Right cardiac atrium (tissue), 5 donors: Measurements from ENCODE around the gene C1orf74. TPM values are rescaled to one million over a fixed set of nuclear protein-coding genes. Genes with fewer than 3 reads are reported as not detected.

Experiments used
- ATAC-seq, 2 donors: fragments of 200-7000 bp; cut with Tn5 transposase; one replicate each; pipeline versions ENCODE4 v1.8.0 to v1.9.1; 2020; ENCODE audit warnings: moderate library complexity in 2 of 2, mild to moderate bottlenecking in 1 of 2
- DNase-seq, 3 donors: peaks; one replicate each; pipeline ENCODE4 v3.0.0-alpha.2; 2020
- H3K27ac ChIP-seq: one replicate; pipeline ENCODE4 v1.5.1; 2013; ENCODE audit warnings: mild to moderate bottlenecking, low read length, control low read depth, moderate library complexity
- H3K27me3 ChIP-seq: one replicate; pipeline ENCODE4 v1.6.1; 2013; ENCODE audit not compliant: control insufficient read depth, insufficient read depth
- H3K4me1 ChIP-seq: one replicate; pipeline ENCODE4 v1.6.1; 2013; ENCODE audit warnings: low read length; ENCODE audit not compliant: control insufficient read depth, insufficient read depth
- H3K4me3 ChIP-seq: one replicate; pipeline ENCODE4 v1.5.1; 2013; ENCODE audit warnings: low read length, control low read depth
- H3K9me3 ChIP-seq: one replicate; pipeline ENCODE4 v1.6.1; 2013; ENCODE audit warnings: low read length; ENCODE audit not compliant: control insufficient read depth
- WGBS: extraction: QIAGEN DNeasy Blood & Tissue Kit; methylation state at CpG from one replicate; pipeline ENCODE4 v1.1.7; 2013; 5-methylcytosine and 5-hydroxymethylcytosine counted together
- intact Hi-C, 4 donors: fragments of 100-400 bp; cut with DNase I; formaldehyde crosslinking; loops; one replicate each; pipeline versions ENCODE4 v1.11.0 to v1.14.0; 2022 to 2023
- polyA plus RNA-seq: library from polyadenylated mRNA; stranded (reverse); fragments of 200-250 nt; gene quantifications from one replicate; pipeline ENCODE4 v1.2.3, GENCODE V29; 2013
- total RNA-seq, 4 donors: library from RNA; stranded (reverse); fragmentation: NEBNext Ultra II Directional; extraction: Animal tissue kit (Norgen Biotek cat#: 25700); gene quantifications; one replicate each; pipeline ENCODE4 v1.2.1, GENCODE V29; 2021
- donor health status: healthy with polysubstance abuse.
- donor health status: DM: no; HTN: yes; CAD: no.
- donor health status: DM: no; HTN: no; CAD: no.
- donor health status: DM: no; HTN: yes; CAD: no; lungs with severe emphysema.
- donor health status: DM: yes; HTN: yes; CAD: no.

C1orf74 gene
- total and polyA plus RNA-seq, 5 donors, result 1.4 to 3.3 (median 2.6) TPM

DNA sequence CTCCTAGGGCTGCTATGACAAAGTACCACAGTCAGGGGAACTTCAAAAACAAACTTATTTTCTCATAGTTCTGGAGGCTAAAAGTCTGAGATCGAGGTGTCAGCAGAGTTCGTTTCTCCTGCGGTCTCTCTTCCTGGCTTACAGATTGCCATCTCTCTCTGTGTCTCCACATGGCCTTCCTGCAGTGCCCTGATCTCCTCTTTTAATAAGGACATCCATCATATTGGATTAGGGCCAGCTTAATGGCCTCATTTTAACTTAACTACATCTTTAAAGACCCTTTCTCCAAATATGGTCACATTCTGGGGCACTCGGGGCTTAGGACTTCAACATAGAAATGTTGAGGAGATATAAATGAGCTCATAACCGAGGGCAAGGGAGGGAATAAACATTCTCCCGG is 12.2 kb downstream of the C1orf74 start:
- intact Hi-C loops, result no loop called here
- no peak for ATAC-seq
- Histone ChIP-seq H3K27me3 (no peaks in the 10 kb centered on the region), H3K9me3 (no peaks in the 10 kb centered on the region), H3K4me1 (peaks cover 9% of the 10 kb centered on the region), H3K4me3 (no peak overlapping the region), H3K27ac (no peak overlapping the region)
- no peak for DNase-seq
- 44% methylated on average over 6 of the region's 6 CpGs for WGBS

GRCh38 chr1:209770636-209771415 is 13.5 kb downstream of the C1orf74 start:
- Histone ChIP-seq H3K27ac (no peak overlapping the region), H3K4me1 (peaks cover 9% of the 10 kb centered on the region), H3K4me3 (no peak overlapping the region), H3K9me3 (no peaks in the 10 kb centered on the region), H3K27me3 (no peaks in the 10 kb centered on the region)
- ATAC-seq (no peak), DNase-seq (no peak)
- intact Hi-C loops, result no loop called here
- WGBS, result 96% methylated on average over 17 of the region's 17 CpGs

- Histone ChIP-seq H3K4me3 (no peak overlapping the region), H3K27ac (peak overlapping the region; percentile 94), H3K27me3 (no peaks in the 10 kb centered on the region), H3K9me3 (no peaks in the 10 kb centered on the region), H3K4me1 (peaks cover 9% of the 10 kb centered on the region)
- ATAC-seq (no peak), DNase-seq (no peak)
- intact Hi-C loops, result no loop called here
- WGBS, result 39% methylated on average over 7 of the region's 7 CpGs
These were observed 14.4 kb downstream of the C1orf74 start for GRCh38 chr1:209769971-209770370.

DNA sequence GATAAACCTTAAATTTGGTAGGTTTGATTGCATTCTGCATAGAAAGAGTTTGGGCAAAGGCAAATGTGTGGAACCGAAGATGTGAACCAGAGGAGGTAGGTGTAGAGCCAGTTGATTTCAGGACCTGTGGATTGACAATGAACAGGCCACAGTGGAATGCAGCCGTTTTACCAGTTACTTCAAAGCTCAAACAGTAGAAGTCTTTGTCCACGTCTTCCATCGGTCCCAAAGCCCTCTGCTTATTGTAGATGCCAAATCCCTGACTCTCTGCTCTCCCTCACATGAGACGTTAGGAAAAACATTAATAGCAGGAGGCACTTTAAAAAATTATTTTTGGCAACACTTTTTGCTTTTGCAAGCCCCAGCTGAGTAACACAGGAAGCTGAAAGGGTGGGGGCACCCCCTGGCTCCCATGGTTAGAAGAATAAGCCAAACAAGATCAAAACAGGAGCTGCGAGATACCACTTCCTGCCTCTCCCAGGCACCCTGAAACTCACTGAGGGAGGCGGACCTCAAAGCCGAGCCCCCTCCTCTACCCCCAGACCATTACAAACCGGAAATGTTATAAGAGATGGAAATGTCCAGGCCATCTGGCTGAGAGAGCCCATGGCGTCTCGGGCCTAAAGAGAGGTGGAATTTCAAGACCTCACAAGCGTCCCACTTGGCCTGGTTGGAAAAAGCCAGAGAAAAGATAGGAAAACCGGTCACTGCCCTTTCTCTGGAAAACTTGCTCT is 15.0 kb downstream of the C1orf74 start:
- Histone ChIP-seq H3K4me3 (no peak overlapping the region), H3K4me1 (peaks cover 9% of the 10 kb centered on the region), H3K9me3 (no peaks in the 10 kb centered on the region), H3K27me3 (no peaks in the 10 kb centered on the region), H3K27ac (peak overlapping the region; percentile 94)
- intact Hi-C loops, result no loop called here
- WGBS, result 10% methylated on average over 13 of the region's 13 CpGs
- ATAC-seq (peak; percentile 91 to 98), DNase-seq (peak; percentile 86 to 92 (median 88))

DNA sequence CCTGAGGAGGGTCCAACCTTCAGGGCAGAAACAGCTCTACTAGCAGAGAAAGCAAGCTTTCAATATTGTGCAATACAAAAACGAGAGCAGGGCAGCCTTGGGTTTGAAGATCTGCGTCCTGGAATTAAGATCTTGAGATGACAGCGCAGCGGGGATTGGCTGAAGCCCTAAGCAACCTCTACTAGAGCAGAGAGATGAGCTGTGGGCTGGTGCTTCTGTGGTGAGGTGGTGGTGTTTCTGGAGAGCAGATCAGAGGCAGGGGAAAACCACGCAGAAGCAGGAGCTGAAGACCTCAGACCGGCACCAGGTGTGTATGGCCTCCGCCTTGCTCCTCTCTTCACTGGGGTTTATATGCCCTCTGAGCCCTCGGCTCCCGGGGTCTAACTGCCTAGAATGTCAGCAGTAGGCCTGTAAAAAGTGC is 16.0 kb downstream of the C1orf74 start:
- intact Hi-C loops, result no loop called here
- H3K4me1 ChIP-seq, result peaks cover 9% of the 10 kb centered on the region
- DNase-seq (peak in 1 of 3 donors; percentile 47), ATAC-seq (peak; percentile 5 to 7)
- no peak overlapping the region for H3K27ac ChIP-seq
- H3K4me3 ChIP-seq, result no peak overlapping the region
- no peaks in the 10 kb centered on the region for H3K9me3 ChIP-seq
- no peaks in the 10 kb centered on the region for H3K27me3 ChIP-seq
- 86% methylated on average over 9 of the region's 9 CpGs for WGBS

GRCh38 chr1:209767706-209768105 is 16.7 kb downstream of the C1orf74 start:
- no peak overlapping the region for H3K4me3 ChIP-seq
- H3K27me3 ChIP-seq, result no peaks in the 10 kb centered on the region
- no peaks in the 10 kb centered on the region for H3K9me3 ChIP-seq
- DNase-seq, result no peak
- no peak overlapping the region for H3K27ac ChIP-seq
- H3K4me1 ChIP-seq, result peaks cover 9% of the 10 kb centered on the region
- intact Hi-C loops, result no loop called here
- no peak for ATAC-seq

DNA sequence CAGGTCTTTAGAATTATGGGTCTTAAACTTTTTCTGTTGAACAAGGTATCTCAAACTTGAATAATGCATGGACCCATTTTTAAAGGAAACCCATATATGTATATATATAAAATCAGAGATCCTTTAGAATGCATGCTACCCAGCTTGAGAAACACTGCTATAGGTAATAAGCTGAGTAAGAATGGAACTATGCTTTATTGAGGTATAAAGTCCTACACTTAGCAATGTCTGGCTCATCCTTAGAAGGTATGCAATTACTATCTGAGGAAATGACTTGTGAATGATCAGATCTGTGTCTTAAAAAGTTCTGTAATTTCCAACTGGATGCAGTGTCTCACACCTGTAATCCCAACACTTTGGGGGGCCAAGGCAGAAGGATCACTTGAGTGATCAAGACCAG is 17.3 kb downstream of the C1orf74 start:
- Histone ChIP-seq H3K9me3 (no peaks in the 10 kb centered on the region), H3K27ac (no peak overlapping the region), H3K4me3 (no peak overlapping the region), H3K4me1 (peaks cover 9% of the 10 kb centered on the region), H3K27me3 (no peaks in the 10 kb centered on the region)
- ATAC-seq (no peak), DNase-seq (no peak)
- intact Hi-C loops, result no loop called here

DNA sequence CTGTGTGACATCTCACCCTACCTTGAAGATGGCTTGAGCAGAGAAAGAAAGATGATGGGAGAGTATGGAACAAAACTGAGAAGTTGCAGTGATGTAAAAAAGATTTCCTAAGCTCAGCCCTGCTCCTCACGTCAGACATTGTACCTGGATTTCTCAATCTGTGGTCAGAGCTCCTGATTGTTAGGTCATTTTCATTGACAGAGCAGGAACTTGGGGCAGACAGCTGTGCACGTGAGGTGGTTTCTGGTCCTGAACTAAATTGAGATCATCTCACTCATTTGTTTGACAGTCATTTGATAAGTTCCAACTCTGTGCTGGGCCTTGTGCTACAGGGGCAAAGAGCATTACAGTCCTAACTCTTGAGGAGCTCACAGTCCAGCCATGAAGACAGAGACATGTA is 18.3 kb downstream of the C1orf74 start:
- H3K27me3 ChIP-seq, result no peaks in the 10 kb centered on the region
- H3K4me1 ChIP-seq, result peaks cover 9% of the 10 kb centered on the region
- H3K27ac ChIP-seq, result no peak overlapping the region
- no peak for ATAC-seq
- H3K4me3 ChIP-seq, result no peak overlapping the region
- no peaks in the 10 kb centered on the region for H3K9me3 ChIP-seq
- no peak for DNase-seq
- WGBS, result 76% methylated on average over 2 of the region's 2 CpGs
- intact Hi-C loops, result no loop called here

DNA sequence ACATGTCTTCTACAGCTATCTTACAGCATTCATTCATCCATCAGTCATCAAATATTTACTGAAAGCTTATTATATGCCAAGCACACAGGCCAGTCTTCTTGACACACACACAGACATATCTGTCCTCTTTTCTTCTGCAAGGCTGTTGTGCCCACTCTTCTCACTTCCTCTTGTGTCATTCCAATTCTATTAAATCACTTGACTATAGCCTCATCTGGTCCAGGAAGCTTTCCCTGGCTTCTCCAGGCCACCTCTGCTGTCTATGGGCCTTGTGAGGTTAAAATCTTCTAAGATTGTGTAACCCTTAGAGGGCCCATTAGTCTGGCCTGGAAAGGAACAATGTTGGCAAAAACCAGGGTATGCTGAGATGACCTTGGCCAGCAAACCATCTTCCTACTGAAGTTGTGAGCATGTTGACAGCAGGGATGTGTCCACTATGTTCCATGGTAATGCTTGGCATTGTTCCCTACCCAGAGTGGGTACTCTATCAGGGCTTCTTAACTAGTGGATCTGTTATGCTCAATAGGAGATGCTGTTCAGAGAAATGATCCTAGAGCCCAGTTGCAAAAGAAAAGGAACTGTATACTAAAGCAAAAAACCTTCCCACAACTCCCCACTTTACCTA is 23.2 kb downstream of the C1orf74 start:
- Histone ChIP-seq H3K27me3 (no peaks in the 10 kb centered on the region), H3K4me3 (no peak overlapping the region), H3K4me1 (no peaks in the 10 kb centered on the region), H3K9me3 (no peaks in the 10 kb centered on the region), H3K27ac (no peak overlapping the region)
- intact Hi-C loops, result no loop called here
- ATAC-seq, result peak; percentile 24 to 64
- no peak for DNase-seq

GRCh38 chr1:209759829-209760359 is 24.5 kb downstream of the C1orf74 start:
- Histone ChIP-seq H3K4me1 (no peaks in the 10 kb centered on the region), H3K9me3 (no peaks in the 10 kb centered on the region), H3K27me3 (no peaks in the 10 kb centered on the region), H3K4me3 (no peak overlapping the region), H3K27ac (no peak overlapping the region)
- DNase-seq, result no peak
- intact Hi-C loops, result no loop called here
- no peak for ATAC-seq
- WGBS, result 86% methylated on average over 12 of the region's 12 CpGs

- ATAC-seq (no peak), DNase-seq (no peak)
- Histone ChIP-seq H3K27me3 (no peaks in the 10 kb centered on the region), H3K4me1 (no peaks in the 10 kb centered on the region), H3K9me3 (no peaks in the 10 kb centered on the region), H3K4me3 (no peak overlapping the region), H3K27ac (no peak overlapping the region)
- 62% methylated on average over 3 of the region's 3 CpGs for WGBS
- intact Hi-C loops, result no loop called here
These were observed 26.0 kb downstream of the C1orf74 start for GRCh38 chr1:209758400-209758799.
